CD4-positive, alpha-beta T cell (primary cell): Measurements from ENCODE around the gene N4BP2. TPM values are rescaled to one million over a fixed set of nuclear protein-coding genes. Genes with fewer than 3 reads are reported as not detected.

Experiments used
- ATAC-seq: fragments of 200-7000 bp; cut with Tn5 transposase; one replicate; pipeline ENCODE4 v1.10.0; 2022; ENCODE audit warnings: mild to moderate bottlenecking; ENCODE audit not compliant: poor library complexity
- CTCF ChIA-PET: fragments of 350-600 bp; sonication (Branson Sonifier 250); formaldehyde crosslinking; loops from one replicate; lab custom pipeline; 2021; ENCODE audit warnings: antibody characterized with exemption, inconsistent platforms; lab: Charles Lee
- POLR2A ChIA-PET: fragments of 350-600 bp; sonication (Branson Sonifier 250); formaldehyde crosslinking; loops from one replicate; lab custom pipeline; 2021; ENCODE audit warnings: antibody characterized with exemption, inconsistent platforms; lab: Charles Lee
- DNase-seq, 14 experiments: peaks; one replicate each; pipeline ENCODE4 v3.0.0-alpha.2; 2013 to 2020; ENCODE audit warnings: mixed read lengths in 2 of 14
- H3K27ac ChIP-seq, 2 donors: one replicate each; pipeline versions ENCODE4 v1.5.1 to v1.7.0; 2013; ENCODE audit warnings: low read length in 2 of 2, low read depth in 1 of 2, mild to moderate bottlenecking in 1 of 2
- H3K27me3 ChIP-seq, 2 experiments: 1 replicate in 1 of 2; 2 replicates in 1 of 2; pipeline versions ENCODE4 v1.6.1 to v1.7.0; 2013; ENCODE audit warnings: low read length in 2 of 2, control low read depth in 1 of 2, mild to moderate bottlenecking in 1 of 2, moderate library complexity in 1 of 2; ENCODE audit not compliant: insufficient read depth in 2 of 2, control insufficient read depth in 1 of 2
- H3K36me3 ChIP-seq: one replicate; pipeline ENCODE4 v1.6.1; 2013; ENCODE audit warnings: low read length, control low read depth; ENCODE audit not compliant: insufficient read depth
- H3K4me1 ChIP-seq: one replicate; pipeline ENCODE4 v1.6.1; 2013; ENCODE audit warnings: low read length, control low read depth; ENCODE audit not compliant: insufficient read depth
- H3K4me3 ChIP-seq: one replicate; pipeline ENCODE4 v1.5.1; 2013; ENCODE audit warnings: mild to moderate bottlenecking, low read length, moderate library complexity
- H3K9me3 ChIP-seq, 2 experiments: 1 replicate in 1 of 2; 2 replicates in 1 of 2; pipeline versions ENCODE4 v1.6.1 to v1.7.0; 2013; ENCODE audit warnings: low read length in 2 of 2, mild to moderate bottlenecking in 2 of 2, control low read depth in 1 of 2, moderate library complexity in 1 of 2; ENCODE audit not compliant: control insufficient read depth in 1 of 2, insufficient read depth in 1 of 2
- H3K27ac Mint-ChIP-seq: one replicate; pipeline ENCODE4 v1.8.0; 2020; ENCODE audit warnings: mixed read lengths
- H3K27me3 Mint-ChIP-seq: one replicate; pipeline ENCODE4 v1.8.0; 2021; ENCODE audit warnings: mixed read lengths
- H3K36me3 Mint-ChIP-seq: one replicate; pipeline ENCODE4 v1.8.0; 2021; ENCODE audit warnings: low read depth, mixed read lengths
- H3K4me1 Mint-ChIP-seq: one replicate; pipeline ENCODE4 v1.8.0; 2021; ENCODE audit warnings: low read depth, mixed read lengths
- H3K4me3 Mint-ChIP-seq: one replicate; pipeline ENCODE4 v1.8.0; 2020; ENCODE audit warnings: mild to moderate bottlenecking, mixed read lengths
- H3K9me3 Mint-ChIP-seq: one replicate; pipeline ENCODE4 v1.8.0; 2020; ENCODE audit warnings: mixed read lengths
- CTCF ChIP-seq: fragments of 200-600 bp; IDR thresholded peaks from one replicate; pipeline ENCODE4 v1.8.0; 2022; ENCODE audit warnings: antibody characterized with exemption, mild to moderate bottlenecking
- intact Hi-C, 2 experiments: fragments of 100-400 bp; cut with DNase I in 1 of 2; cut with micrococcal nuclease in 1 of 2; formaldehyde crosslinking; loops; one replicate each; pipeline versions ENCODE4 v1.15.1 to v1.9.0; 2023 to 2025; cut with DNase I, micrococcal nuclease
- total RNA-seq, 174 experiments: library from RNA in 2 of 174; stranded (reverse) in 2 of 174; gene quantifications; one replicate each; pipeline ENCODE4 v1.2.3 and lab custom pipeline; 2021 to 2026

N4BP2 gene
- total RNA-seq, 2 experiments from 2014 or later, result 21.7 to 25.2 TPM

- H3K4me1 ChIP-seq, result peaks cover under 1% of the 10 kb centered on the region
- H3K27ac ChIP-seq, result no peak overlapping the region
- intact Hi-C loops, result no loop called here
- no peaks in the 10 kb centered on the region for H3K27me3 ChIP-seq
- Mint-ChIP-seq H3K27ac (peak overlapping the region; percentile 69), H3K9me3 (no peaks in the 10 kb centered on the region), H3K27me3 (no peaks in the 10 kb centered on the region), H3K4me3 (no peak overlapping the region), H3K36me3 (peaks cover 41% of the 10 kb centered on the region), H3K4me1 (peaks cover 40% of the 10 kb centered on the region)
- ATAC-seq (no peak), DNase-seq (no peak)
- ChIA-PET CTCF (interaction anchor here (1.3 kb wide), 1 partner anchor 63 kb away, joined by 3 read pairs; the partner anchor contains the start of gene N4BP2), POLR2A (no interaction called here)
- H3K36me3 ChIP-seq, result peaks cover under 1% of the 10 kb centered on the region
- TF ChIP-seq CTCF, result no peak
- no peak overlapping the region for H3K4me3 ChIP-seq
- H3K9me3 ChIP-seq, result no peaks in the 10 kb centered on the region
These were observed 62.7 kb downstream of the N4BP2 start for GRCh38 chr4:40119344-40119743.

- no peak overlapping the region for H3K4me3 Mint-ChIP-seq
- no peaks in the 10 kb centered on the region for H3K9me3 ChIP-seq
- intact Hi-C loops, result loop anchor here in 1 of 2 experiments (5.0 kb wide), 1 partner anchor 64 kb away; the partner anchor contains the start of gene N4BP2
- H3K27ac Mint-ChIP-seq, result peak overlapping the region; percentile 58
- no peak overlapping the region for H3K4me3 ChIP-seq
- peaks cover 16% of the 10 kb centered on the region for H3K4me1 ChIP-seq
- no peaks in the 10 kb centered on the region for H3K36me3 ChIP-seq
- H3K27me3 Mint-ChIP-seq, result no peaks in the 10 kb centered on the region
- DNase-seq (peak in 4 of 14 experiments; percentile 19 to 68 (median 45)), ATAC-seq (no peak)
- H3K9me3 Mint-ChIP-seq, result no peaks in the 10 kb centered on the region
- H3K27me3 ChIP-seq, result no peaks in the 10 kb centered on the region
- ChIA-PET POLR2A (interaction anchor here (0.6 kb wide), 2 partner anchors 430 to 547 kb away, joined by 3 to 4 read pairs; no protein-coding TSS in a partner anchor), CTCF (interaction anchor here (0.5 to 1.1 kb wide), 2 partner anchors 54 to 65 kb away, joined by 3 to 4 read pairs; partner anchors contain the start of gene N4BP2)
- TF ChIP-seq CTCF, result no peak
- H3K4me1 Mint-ChIP-seq, result peaks cover 50% of the 10 kb centered on the region
- H3K27ac ChIP-seq, result no peak overlapping the region
- H3K36me3 Mint-ChIP-seq, result peaks cover 25% of the 10 kb centered on the region
These were observed 64.9 kb downstream of the N4BP2 start for GRCh38 chr4:40121515-40121914.

- ChIA-PET CTCF (interaction anchor here (0.6 to 1.4 kb wide), 4 partner anchors 9 to 202 kb away, joined by 3 read pairs; no protein-coding TSS in a partner anchor), POLR2A (interaction anchor here (0.7 kb wide), 2 partner anchors 177 to 485 kb away, joined by 3 read pairs; no protein-coding TSS in a partner anchor)
- no peak overlapping the region for H3K4me3 ChIP-seq
- Mint-ChIP-seq H3K27me3 (no peaks in the 10 kb centered on the region), H3K4me1 (peaks cover 50% of the 10 kb centered on the region), H3K9me3 (no peaks in the 10 kb centered on the region), H3K4me3 (no peak overlapping the region), H3K27ac (peak overlapping the region; percentile 61), H3K36me3 (peaks cover 18% of the 10 kb centered on the region)
- H3K36me3 ChIP-seq, result no peaks in the 10 kb centered on the region
- DNase-seq (no peak), ATAC-seq (no peak)
- no peaks in the 10 kb centered on the region for H3K27me3 ChIP-seq
- intact Hi-C loops, result loop anchor here in 1 of 2 experiments (5.0 kb wide), 1 partner anchor 66 kb away; the partner anchor contains the start of gene N4BP2
- H3K27ac ChIP-seq, result no peak overlapping the region
- H3K4me1 ChIP-seq, result peaks cover 24% of the 10 kb centered on the region
- no peaks in the 10 kb centered on the region for H3K9me3 ChIP-seq
- no peak for TF ChIP-seq CTCF
These were observed 66.3 kb downstream of the N4BP2 start for GRCh38 chr4:40122941-40123340.
